ENCODE measurements around the gene TCFL5.
A peak's percentile ranks its signal among the peaks of the same experiment; 100 is the strongest.

Gene TCFL5

DNA sequence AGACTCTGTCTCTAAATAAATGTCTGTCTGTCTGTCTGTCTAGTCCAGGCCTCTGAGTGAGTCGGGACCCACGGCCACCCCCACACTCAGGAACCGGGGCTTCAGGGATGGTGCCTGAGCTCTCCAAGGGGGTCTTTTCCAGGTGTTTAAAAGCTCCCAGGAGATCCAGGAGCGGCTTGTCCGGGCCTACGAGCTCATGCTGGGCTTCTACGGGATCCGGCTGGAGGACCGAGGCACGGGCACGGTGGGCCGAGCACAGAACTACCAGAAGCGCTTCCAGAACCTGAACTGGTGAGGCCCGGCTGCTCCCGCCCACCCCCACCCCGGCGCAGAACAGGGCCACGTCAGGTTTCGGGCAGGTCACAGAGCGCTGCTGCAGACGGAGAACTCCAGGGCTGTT is 50.3 kb downstream of the TCFL5 start:
- Mint-ChIP-seq H3K4me3 (no peak overlapping the region), H3K9me3 (no peaks in the 10 kb centered on the region), H3K27ac (no peak overlapping the region), H3K4me1 (peaks cover 21% of the 10 kb centered on the region), H3K36me3 (peaks cover 17% of the 10 kb centered on the region), H3K27me3 (peaks cover 25% of the 10 kb centered on the region)
- no peak for DNase-seq
- CTCF ChIA-PET: interaction anchor here (1.1 kb wide), 1 partner anchor 402 kb away, joined by 3 read pairs; no protein-coding TSS in a partner anchor

- H3K4me3 Mint-ChIP-seq: no peak overlapping the region
- peaks cover 21% of the 10 kb centered on the region for H3K4me1 Mint-ChIP-seq
- H3K9me3 Mint-ChIP-seq: no peaks in the 10 kb centered on the region
- peaks cover 10% of the 10 kb centered on the region for H3K27me3 Mint-ChIP-seq
- CTCF ChIA-PET: interaction anchor here (1.0 to 1.6 kb wide), 3 partner anchors 49 to 310 kb away, joined by 3 to 4 read pairs (median 3); no protein-coding TSS in a partner anchor
- H3K27ac Mint-ChIP-seq: no peak overlapping the region
- peaks cover 19% of the 10 kb centered on the region for H3K36me3 Mint-ChIP-seq
- no peak for DNase-seq
Measured at GRCh38 chr20:62809530-62810428, 51.8 kb downstream of the TCFL5 start.

- no peaks in the 10 kb centered on the region for H3K27me3 Mint-ChIP-seq
- no peaks in the 10 kb centered on the region for H3K9me3 Mint-ChIP-seq
- peak overlapping the region; percentile 56 for H3K27ac Mint-ChIP-seq
- CTCF ChIA-PET: interaction anchor here (0.7 to 2.2 kb wide), 16 partner anchors 11 to 399 kb away, joined by 3 to 14 read pairs (median 4); no protein-coding TSS in a partner anchor
- H3K4me3 Mint-ChIP-seq: peak overlapping the region; percentile 53
- H3K36me3 Mint-ChIP-seq: peaks cover 22% of the 10 kb centered on the region
- peak; percentile 81 for DNase-seq
- H3K4me1 Mint-ChIP-seq: peaks cover 31% of the 10 kb centered on the region
Measured at GRCh38 chr20:62808211-62808865, 53.3 kb downstream of the TCFL5 start.

- H3K9me3 Mint-ChIP-seq: no peaks in the 10 kb centered on the region
- H3K4me3 Mint-ChIP-seq: no peak overlapping the region
- H3K36me3 Mint-ChIP-seq: peaks cover 20% of the 10 kb centered on the region
- peaks cover 31% of the 10 kb centered on the region for H3K4me1 Mint-ChIP-seq
- DNase-seq: no peak
- H3K27me3 Mint-ChIP-seq: no peaks in the 10 kb centered on the region
- CTCF ChIA-PET: interaction anchor here (1.1 to 2.2 kb wide), 11 partner anchors 10 to 398 kb away, joined by 3 to 14 read pairs (median 5); no protein-coding TSS in a partner anchor
- H3K27ac Mint-ChIP-seq: no peak overlapping the region
Measured at GRCh38 chr20:62807444-62808210, 54.0 kb downstream of the TCFL5 start.

- no peak for DNase-seq
- no peaks in the 10 kb centered on the region for H3K9me3 Mint-ChIP-seq
- peak overlapping the region; percentile 67 for H3K27ac Mint-ChIP-seq
- no peaks in the 10 kb centered on the region for H3K27me3 Mint-ChIP-seq
- peak overlapping the region; percentile 80 for H3K4me3 Mint-ChIP-seq
- peaks cover 15% of the 10 kb centered on the region for H3K36me3 Mint-ChIP-seq
- peaks cover 31% of the 10 kb centered on the region for H3K4me1 Mint-ChIP-seq
- CTCF ChIA-PET: interaction anchor here (2.2 kb wide), 2 partner anchors 12 to 307 kb away, joined by 7 to 14 read pairs; no protein-coding TSS in a partner anchor
Measured at GRCh38 chr20:62806383-62807050, 55.1 kb downstream of the TCFL5 start.

DNA sequence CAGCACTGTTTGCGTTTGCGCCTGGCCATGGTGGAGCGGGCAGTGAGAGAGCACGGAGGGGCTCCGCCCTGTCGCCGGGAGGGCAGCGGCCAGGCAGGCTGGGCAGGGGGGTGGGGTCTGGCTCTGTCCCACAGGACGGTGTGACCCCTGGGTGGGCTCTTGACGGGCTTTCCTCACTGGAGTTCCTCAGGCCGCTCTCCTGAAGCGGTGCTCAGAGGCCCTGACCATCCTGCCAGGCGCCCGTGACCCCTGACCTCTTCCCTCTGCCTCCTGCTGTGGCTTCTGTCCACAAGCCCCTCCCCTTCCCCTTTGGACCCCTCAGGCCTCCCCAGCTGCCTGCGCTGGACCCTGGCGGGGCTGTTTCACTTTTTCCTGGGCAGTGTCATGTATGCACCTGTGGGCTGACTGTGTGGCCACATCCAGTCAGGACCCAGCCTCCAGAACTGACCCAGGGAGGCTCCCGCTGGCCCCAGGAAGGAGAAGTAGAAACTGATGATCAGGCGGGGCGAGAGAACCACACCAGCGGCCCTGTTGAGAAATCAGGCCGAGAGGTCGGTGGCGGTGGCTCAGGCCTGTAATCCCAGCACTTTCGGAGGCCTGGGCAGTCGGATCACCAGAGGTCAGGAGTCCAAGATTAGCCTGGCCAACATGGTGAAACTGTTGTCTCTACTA is 55.8 kb downstream of the TCFL5 start:
- Mint-ChIP-seq H3K27ac (peak overlapping the region; percentile 76), H3K4me1 (peaks cover 31% of the 10 kb centered on the region), H3K4me3 (peak overlapping the region; percentile 80), H3K9me3 (no peaks in the 10 kb centered on the region), H3K27me3 (no peaks in the 10 kb centered on the region), H3K36me3 (peaks cover 17% of the 10 kb centered on the region)
- no peak for DNase-seq
- CTCF ChIA-PET: interaction anchor here (1.2 to 2.2 kb wide), 2 partner anchors 163 to 306 kb away, joined by 3 to 7 read pairs; partner anchors contain the start of gene SLCO4A1

GRCh38 chr20:62805155-62805710 is 56.4 kb downstream of the TCFL5 start:
- no peak for DNase-seq
- Mint-ChIP-seq H3K27me3 (no peaks in the 10 kb centered on the region), H3K4me3 (peak overlapping the region; percentile 80), H3K4me1 (peaks cover 31% of the 10 kb centered on the region), H3K27ac (peak overlapping the region; percentile 76), H3K9me3 (no peaks in the 10 kb centered on the region), H3K36me3 (peaks cover 19% of the 10 kb centered on the region)
- CTCF ChIA-PET: interaction anchor here (0.7 to 1.2 kb wide), 2 partner anchors 11 to 163 kb away, joined by 3 read pairs; partner anchors contain the start of gene SLCO4A1

DNA sequence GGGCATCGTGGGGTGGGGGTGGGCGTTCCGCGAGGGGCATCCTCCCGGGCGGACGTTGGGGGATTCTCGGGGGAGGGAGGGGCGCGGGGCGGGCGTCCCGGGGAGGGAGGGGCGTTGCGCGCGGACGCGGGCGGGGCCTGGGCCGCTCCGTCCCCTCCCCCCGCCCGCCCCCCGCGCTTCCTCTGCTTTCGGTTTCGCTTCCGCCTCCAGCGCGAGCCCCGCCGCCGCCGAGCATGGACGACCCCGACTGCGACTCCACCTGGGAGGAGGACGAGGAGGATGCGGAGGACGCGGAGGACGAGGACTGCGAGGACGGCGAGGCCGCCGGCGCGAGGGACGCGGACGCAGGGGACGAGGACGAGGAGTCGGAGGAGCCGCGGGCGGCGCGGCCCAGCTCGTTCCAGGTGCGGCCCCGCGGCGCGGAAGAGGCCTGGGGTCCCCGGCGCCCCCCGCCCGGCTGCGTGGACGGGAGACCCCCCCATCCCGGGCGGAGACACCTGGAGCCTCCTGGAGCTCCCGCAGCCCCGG is 56.9 kb downstream of the TCFL5 start, which contains the start of gene OGFR:
OGFR (plus strand) TSS at position 209 of the 528 bp plus-strand sequence; CDS start at position 234, 25 bp downstream.
- H3K27me3 Mint-ChIP-seq: no peaks in the 10 kb centered on the region
- peaks cover 22% of the 10 kb centered on the region for H3K36me3 Mint-ChIP-seq
- DNase-seq: peak; percentile 85
- H3K4me1 Mint-ChIP-seq: peaks cover 35% of the 10 kb centered on the region
- H3K4me3 Mint-ChIP-seq: peak within 1 kb of the TSS; percentile 96
- H3K27ac Mint-ChIP-seq: peak within 1 kb of the TSS; percentile 94
- H3K9me3 Mint-ChIP-seq: no peaks in the 10 kb centered on the region
- CTCF ChIA-PET: interaction anchor here (0.7 to 1.6 kb wide), 3 partner anchors 10 to 162 kb away, joined by 3 to 4 read pairs (median 3); partner anchors contain the start of gene SLCO4A1

GRCh38 chr20:62804021-62804626 is 57.5 kb downstream of the TCFL5 start:
- H3K27ac Mint-ChIP-seq: peak overlapping the region; percentile 94

DNA sequence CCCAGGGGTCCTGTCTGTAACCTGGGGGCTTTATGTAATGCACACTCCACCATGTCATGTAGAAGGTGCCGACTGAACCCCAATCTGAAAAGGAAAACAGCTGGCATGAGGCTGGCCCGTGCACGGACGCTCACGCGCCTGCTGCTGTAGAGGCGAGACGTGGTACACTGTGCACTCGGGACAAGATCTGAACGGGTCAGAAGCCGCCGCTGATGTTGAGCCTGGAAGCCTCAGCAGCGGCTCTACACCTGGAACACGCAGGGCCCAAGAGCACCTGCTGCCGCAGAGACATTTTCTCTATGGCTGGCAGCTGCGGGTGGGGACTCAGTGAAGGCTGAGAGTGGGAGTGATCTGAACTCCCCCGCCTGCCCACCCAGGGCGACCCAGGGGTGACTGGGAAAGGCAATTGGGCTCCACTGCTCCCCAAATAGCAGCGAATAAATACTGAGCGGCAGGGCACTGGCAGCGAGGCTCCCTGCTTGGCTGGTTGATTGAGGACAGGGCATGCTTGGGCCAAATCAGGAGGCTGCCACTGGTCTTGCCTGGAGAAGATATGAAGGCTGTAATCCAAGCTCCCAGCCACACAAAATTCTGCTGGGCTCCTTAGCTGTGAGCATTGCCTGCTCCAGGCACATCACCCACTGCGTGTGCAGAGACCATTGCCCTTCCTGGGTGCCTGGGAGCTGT is 59.5 kb downstream of the TCFL5 start:
- Mint-ChIP-seq H3K36me3 (peaks cover 30% of the 10 kb centered on the region), H3K4me1 (peaks cover 40% of the 10 kb centered on the region), H3K4me3 (no peak overlapping the region), H3K27me3 (no peaks in the 10 kb centered on the region), H3K27ac (peak overlapping the region; percentile 49), H3K9me3 (no peaks in the 10 kb centered on the region)
- CTCF ChIA-PET: interaction anchor here (0.7 kb wide), 1 partner anchor 1272 kb away, joined by 3 read pairs; no protein-coding TSS in a partner anchor
- DNase-seq: no peak

More at GRCh38 chr20:62804021-62804626, 57.5 kb downstream of the TCFL5 start:
- H3K9me3 Mint-ChIP-seq: no peaks in the 10 kb centered on the region
- no peaks in the 10 kb centered on the region for H3K27me3 Mint-ChIP-seq
- DNase-seq: no peak
- H3K4me1 Mint-ChIP-seq: peaks cover 35% of the 10 kb centered on the region
- peak overlapping the region; percentile 89 for H3K4me3 Mint-ChIP-seq
- CTCF ChIA-PET: interaction anchor here (0.7 to 1.6 kb wide), 3 partner anchors 10 to 162 kb away, joined by 3 to 4 read pairs (median 3); partner anchors contain the start of gene SLCO4A1
- peaks cover 26% of the 10 kb centered on the region for H3K36me3 Mint-ChIP-seq

GRCh38 chr20:62801284-62802010 is 60.2 kb downstream of the TCFL5 start:
- Mint-ChIP-seq H3K27me3 (no peaks in the 10 kb centered on the region), H3K9me3 (no peaks in the 10 kb centered on the region), H3K27ac (no peak overlapping the region), H3K4me3 (no peak overlapping the region), H3K4me1 (peaks cover 37% of the 10 kb centered on the region), H3K36me3 (peaks cover 30% of the 10 kb centered on the region)
- CTCF ChIA-PET: no interaction called here
- no peak for DNase-seq

Measured in activated naive CD4-positive, alpha-beta T cell treated with anti-CD3 and anti-CD28 coated beads, Interleukin-2, amount 10 ng/mL, durations not matched to agents 7 days and 5 days (primary cell).